Measurements from ENCODE around the gene ABI3BP. TPM values are rescaled to one million over a fixed set of nuclear protein-coding genes. Genes with fewer than 3 reads are reported as not detected.

ABI3BP gene
- total RNA-seq, result 10 to 100 TPM; 43.4 to 49.5 TPM
- 10 to 100 TPM in 1 of 2 donors, 1 to 10 TPM in 1; 5.4 to 35.2 TPM for polyA plus RNA-seq (ENCODE audit: insufficient read length in 2 of 2)
- long read RNA-seq, donor 1, partial matches to known transcripts, result 0 of 1 reads
- long read RNA-seq, donor 1, other reads (novel, unspliced or antisense), result 0 of 1 reads
- long read RNA-seq, donor 2, result 0 reads
- long read RNA-seq, donor 3, result 0 reads
- long read RNA-seq, donor 4, result 0 reads

GRCh38 chr3:100993309-100993708 is at the start of gene ABI3BP:
ABI3BP (minus strand) TSS chr3:100993421; CDS start chr3:100993384, 37 bp downstream.
- WGBS (ENCODE audit: insufficient coverage), result 43% methylated on average over 2 of the region's 5 CpGs
- peak in 1 of 6 donors; percentile 60 for DNase-seq (ENCODE audit: low read depth in 4 of 6, low spot score in 6 of 6)
- H3K36me3 ChIP-seq (ENCODE audit: control insufficient read depth, insufficient read depth, low read length), result no peaks in the 10 kb centered on the region
- H3K4me3 ChIP-seq (ENCODE audit: low read depth, low read length), result peak within 1 kb of the TSS; percentile 26
- H3K27me3 ChIP-seq (ENCODE audit: control insufficient read depth, insufficient read depth, low read length), result no peaks in the 10 kb centered on the region
- H3K4me1 ChIP-seq (ENCODE audit: control insufficient read depth, insufficient read depth, low read length), result no peaks in the 10 kb centered on the region
- H3K9me3 ChIP-seq (ENCODE audit: control insufficient read depth, insufficient read depth, low read length), result no peaks in the 10 kb centered on the region
- H3K27ac ChIP-seq (ENCODE audit: low read depth, low read length), result peak within 1 kb of the TSS; percentile 77

- no peaks in the 10 kb centered on the region for H3K27me3 ChIP-seq (ENCODE audit: control insufficient read depth, insufficient read depth, low read length)
- H3K4me3 ChIP-seq (ENCODE audit: low read depth, low read length), result no peak overlapping the region
- H3K36me3 ChIP-seq (ENCODE audit: control insufficient read depth, insufficient read depth, low read length), result no peaks in the 10 kb centered on the region
- no peaks in the 10 kb centered on the region for H3K9me3 ChIP-seq (ENCODE audit: control insufficient read depth, insufficient read depth, low read length)
- no peak for DNase-seq (ENCODE audit: low read depth in 4 of 6, low spot score in 6 of 6)
- H3K4me1 ChIP-seq (ENCODE audit: control insufficient read depth, insufficient read depth, low read length), result no peaks in the 10 kb centered on the region
- WGBS (ENCODE audit: insufficient coverage), result 100% methylated on average over 1 of the region's 2 CpGs
- H3K27ac ChIP-seq (ENCODE audit: low read depth, low read length), result no peak overlapping the region
Measured at GRCh38 chr3:101039285-101039684, 46.1 kb upstream of the ABI3BP start.

- no peaks in the 10 kb centered on the region for H3K27me3 ChIP-seq (ENCODE audit: control insufficient read depth, insufficient read depth, low read length)
- no peaks in the 10 kb centered on the region for H3K4me1 ChIP-seq (ENCODE audit: control insufficient read depth, insufficient read depth, low read length)
- no peaks in the 10 kb centered on the region for H3K36me3 ChIP-seq (ENCODE audit: control insufficient read depth, insufficient read depth, low read length)
- no peak for DNase-seq (ENCODE audit: low read depth in 4 of 6, low spot score in 6 of 6)
- no CpG with 5 or more reads among the region's 1 CpG for WGBS (ENCODE audit: insufficient coverage)
- no peak overlapping the region for H3K4me3 ChIP-seq (ENCODE audit: low read depth, low read length)
- H3K9me3 ChIP-seq (ENCODE audit: control insufficient read depth, insufficient read depth, low read length), result no peaks in the 10 kb centered on the region
- no peak overlapping the region for H3K27ac ChIP-seq (ENCODE audit: low read depth, low read length)
Measured at GRCh38 chr3:101038880-101039279, 45.7 kb upstream of the ABI3BP start.

GRCh38 chr3:101038393-101038792 is 45.2 kb upstream of the ABI3BP start:
- Histone ChIP-seq H3K4me3 (ENCODE audit: low read depth, low read length) (no peak overlapping the region), H3K36me3 (ENCODE audit: control insufficient read depth, insufficient read depth, low read length) (no peaks in the 10 kb centered on the region), H3K27ac (ENCODE audit: low read depth, low read length) (no peak overlapping the region), H3K27me3 (ENCODE audit: control insufficient read depth, insufficient read depth, low read length) (no peaks in the 10 kb centered on the region), H3K4me1 (ENCODE audit: control insufficient read depth, insufficient read depth, low read length) (no peaks in the 10 kb centered on the region), H3K9me3 (ENCODE audit: control insufficient read depth, insufficient read depth, low read length) (no peaks in the 10 kb centered on the region)
- no CpG with 5 or more reads among the region's 1 CpG for WGBS (ENCODE audit: insufficient coverage)
- no peak for DNase-seq (ENCODE audit: low read depth in 4 of 6, low spot score in 6 of 6)

GRCh38 chr3:101037613-101038012 is 44.4 kb upstream of the ABI3BP start:
- WGBS (ENCODE audit: insufficient coverage), result 77% methylated on average over 4 of the region's 5 CpGs

GRCh38 chr3:101036676-101037075 is 43.5 kb upstream of the ABI3BP start:
- no peaks in the 10 kb centered on the region for H3K36me3 ChIP-seq (ENCODE audit: control insufficient read depth, insufficient read depth, low read length)
- no peaks in the 10 kb centered on the region for H3K27me3 ChIP-seq (ENCODE audit: control insufficient read depth, insufficient read depth, low read length)
- no peak overlapping the region for H3K4me3 ChIP-seq (ENCODE audit: low read depth, low read length)
- no peaks in the 10 kb centered on the region for H3K4me1 ChIP-seq (ENCODE audit: control insufficient read depth, insufficient read depth, low read length)
- DNase-seq (ENCODE audit: low read depth in 4 of 6, low spot score in 6 of 6), result no peak
- H3K9me3 ChIP-seq (ENCODE audit: control insufficient read depth, insufficient read depth, low read length), result no peaks in the 10 kb centered on the region
- 83% methylated on average over 1 of the region's 3 CpGs for WGBS (ENCODE audit: insufficient coverage)
- H3K27ac ChIP-seq (ENCODE audit: low read depth, low read length), result no peak overlapping the region

More at GRCh38 chr3:101037613-101038012, 44.4 kb upstream of the ABI3BP start:
- DNase-seq (ENCODE audit: low read depth in 4 of 6, low spot score in 6 of 6), result no peak
- no peaks in the 10 kb centered on the region for H3K9me3 ChIP-seq (ENCODE audit: control insufficient read depth, insufficient read depth, low read length)
- no peak overlapping the region for H3K4me3 ChIP-seq (ENCODE audit: low read depth, low read length)
- no peak overlapping the region for H3K27ac ChIP-seq (ENCODE audit: low read depth, low read length)
- no peaks in the 10 kb centered on the region for H3K4me1 ChIP-seq (ENCODE audit: control insufficient read depth, insufficient read depth, low read length)
- no peaks in the 10 kb centered on the region for H3K27me3 ChIP-seq (ENCODE audit: control insufficient read depth, insufficient read depth, low read length)
- H3K36me3 ChIP-seq (ENCODE audit: control insufficient read depth, insufficient read depth, low read length), result no peaks in the 10 kb centered on the region

- no CpG with 5 or more reads among the region's 1 CpG for whole genome bisulfite sequencing (ENCODE audit: insufficient coverage)
- no peaks in the 10 kb centered on the region for H3K9me3 ChIP-seq (ENCODE audit: control insufficient read depth, insufficient read depth, low read length)
- no peaks in the 10 kb centered on the region for H3K4me1 ChIP-seq (ENCODE audit: control insufficient read depth, insufficient read depth, low read length)
- H3K27me3 ChIP-seq (ENCODE audit: control insufficient read depth, insufficient read depth, low read length), result no peaks in the 10 kb centered on the region
- no peak overlapping the region for H3K4me3 ChIP-seq (ENCODE audit: low read depth, low read length)
- H3K27ac ChIP-seq (ENCODE audit: low read depth, low read length), result no peak overlapping the region
- DNase-seq (ENCODE audit: low read depth in 4 of 6, low spot score in 6 of 6), result no peak
- no peaks in the 10 kb centered on the region for H3K36me3 ChIP-seq (ENCODE audit: control insufficient read depth, insufficient read depth, low read length)
Measured at GRCh38 chr3:101036213-101036618, 43.0 kb upstream of the ABI3BP start.

- Histone ChIP-seq H3K27ac (ENCODE audit: low read depth, low read length) (no peak overlapping the region), H3K4me1 (ENCODE audit: control insufficient read depth, insufficient read depth, low read length) (no peaks in the 10 kb centered on the region), H3K4me3 (ENCODE audit: low read depth, low read length) (no peak overlapping the region), H3K9me3 (ENCODE audit: control insufficient read depth, insufficient read depth, low read length) (peaks cover 2% of the 10 kb centered on the region), H3K36me3 (ENCODE audit: control insufficient read depth, insufficient read depth, low read length) (no peaks in the 10 kb centered on the region), H3K27me3 (ENCODE audit: control insufficient read depth, insufficient read depth, low read length) (no peaks in the 10 kb centered on the region)
- no peak for DNase-seq (ENCODE audit: low read depth in 4 of 6, low spot score in 6 of 6)
- 88% methylated on average over 4 of the region's 5 CpGs for WGBS (ENCODE audit: insufficient coverage)
Measured at GRCh38 chr3:101027286-101027685, 34.1 kb upstream of the ABI3BP start.

- H3K4me1 ChIP-seq (ENCODE audit: control insufficient read depth, insufficient read depth, low read length), result no peaks in the 10 kb centered on the region
- H3K27ac ChIP-seq (ENCODE audit: low read depth, low read length), result no peak overlapping the region
- no peak for DNase-seq (ENCODE audit: low read depth in 4 of 6, low spot score in 6 of 6)
- peaks cover 2% of the 10 kb centered on the region for H3K9me3 ChIP-seq (ENCODE audit: control insufficient read depth, insufficient read depth, low read length)
- WGBS (ENCODE audit: insufficient coverage), result 74% methylated on average over 2 of the region's 2 CpGs
- no peak overlapping the region for H3K4me3 ChIP-seq (ENCODE audit: low read depth, low read length)
- H3K36me3 ChIP-seq (ENCODE audit: control insufficient read depth, insufficient read depth, low read length), result no peaks in the 10 kb centered on the region
- H3K27me3 ChIP-seq (ENCODE audit: control insufficient read depth, insufficient read depth, low read length), result no peaks in the 10 kb centered on the region
Measured at GRCh38 chr3:101026881-101027280, 33.7 kb upstream of the ABI3BP start.

- peaks cover 2% of the 10 kb centered on the region for H3K9me3 ChIP-seq (ENCODE audit: control insufficient read depth, insufficient read depth, low read length)
- DNase-seq (ENCODE audit: low read depth in 4 of 6, low spot score in 6 of 6), result no peak
- WGBS (ENCODE audit: insufficient coverage), result 96% methylated on average over 2 of the region's 2 CpGs
- no peaks in the 10 kb centered on the region for H3K27me3 ChIP-seq (ENCODE audit: control insufficient read depth, insufficient read depth, low read length)
- H3K4me1 ChIP-seq (ENCODE audit: control insufficient read depth, insufficient read depth, low read length), result no peaks in the 10 kb centered on the region
- no peak overlapping the region for H3K27ac ChIP-seq (ENCODE audit: low read depth, low read length)
- no peak overlapping the region for H3K4me3 ChIP-seq (ENCODE audit: low read depth, low read length)
- H3K36me3 ChIP-seq (ENCODE audit: control insufficient read depth, insufficient read depth, low read length), result no peaks in the 10 kb centered on the region
Measured at GRCh38 chr3:101026244-101026643, 33.0 kb upstream of the ABI3BP start.

All from spinal cord (tissue), 10 donors.